ENCODE results near the gene ZNF511. TPM values are rescaled to one million over a fixed set of nuclear protein-coding genes. Genes with fewer than 3 reads are reported as not detected.
A peak's percentile ranks its signal among the peaks of the same experiment; 100 is the strongest.

ZNF511 gene
- total and polyA plus RNA-seq, 2 of the 4 experiments (the other 2 are of a cell fraction) = 13.6 to 32.6 TPM

DNA sequence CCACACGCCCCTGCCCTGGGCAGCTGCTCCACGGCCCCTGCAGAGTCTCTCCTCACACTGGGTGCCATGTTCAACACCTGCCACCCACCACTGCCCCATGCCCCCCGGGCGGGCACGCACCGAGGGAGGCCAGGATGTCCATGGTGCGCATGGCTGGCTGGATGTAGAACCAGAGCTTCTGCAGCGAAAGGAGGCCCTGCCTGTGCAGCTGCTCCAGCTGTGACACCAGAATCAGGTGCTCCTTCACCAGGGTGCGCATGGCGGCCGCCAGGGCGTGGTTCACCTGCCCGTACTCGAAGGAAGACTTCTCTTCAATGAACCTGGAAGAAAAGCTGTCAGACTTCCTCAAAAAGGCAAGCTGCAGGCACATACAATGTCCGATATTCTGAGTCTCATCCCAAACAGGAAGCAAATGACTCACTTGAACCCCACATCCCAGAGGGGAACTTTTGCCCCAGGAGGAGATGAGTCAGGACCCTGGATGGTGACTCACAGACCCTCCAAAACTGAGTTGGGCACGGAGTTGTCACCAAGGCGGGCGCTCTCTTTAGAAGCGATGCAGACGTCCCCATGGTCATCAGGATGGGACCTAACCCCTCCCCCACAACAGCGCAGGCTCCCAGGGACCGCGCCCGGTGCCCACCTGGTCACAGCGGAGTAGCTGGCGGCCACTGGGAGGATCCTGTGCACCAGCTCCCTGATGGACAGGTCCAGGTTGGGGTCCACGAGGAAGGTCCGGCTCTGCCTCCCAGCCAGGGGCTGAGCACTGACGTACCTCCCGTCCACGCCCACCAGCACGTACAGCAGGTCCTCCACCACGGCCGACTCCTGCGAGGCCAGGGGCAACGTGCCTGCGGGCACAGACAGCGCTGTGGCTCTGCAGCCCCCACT, 15.6 kb upstream of the ZNF511 start:
- no TSS peak for BruUV-seq (replicated peaks)
- peak overlapping the region; percentile 69 for H3K27ac ChIP-seq (ENCODE audit: insufficient read depth, low read length)

More for the DNA sequence above, 15.6 kb upstream of the ZNF511 start:
- Histone ChIP-seq H3K56ac (ENCODE audit: extremely low read depth, insufficient read depth, low read length) (no peak overlapping the region), H3K4me1 (ENCODE audit: control insufficient read depth, insufficient read depth, low read length) (peaks cover 9% of the 10 kb centered on the region), H3K4me2 (ENCODE audit: low read depth, low read length) (no peak overlapping the region), H2AK5ac (ENCODE audit: low read depth, low read length) (peak overlapping the region; percentile 94), H3K4me3 (ENCODE audit: insufficient read depth, low read depth, low read length) (no peak overlapping the region), H3K27me3 (ENCODE audit: control insufficient read depth, insufficient read depth, low read length) (no peaks in the 10 kb centered on the region), H2BK15ac (ENCODE audit: low read depth, low read length) (peak overlapping the region; percentile 31; the same call in 2 of the 3 replicates), H3K14ac (replicated peaks; ENCODE audit: low read depth, low read length) (peak overlapping the region; percentile 38), H3K23ac (ENCODE audit: low read depth, low read length) (peak overlapping the region; percentile 67; the same call in 1 of the 2 replicates), H2BK5ac (ENCODE audit: low read depth, low read length, poor library complexity, severe bottlenecking) (peak overlapping the region; percentile 83), H3K18ac (ENCODE audit: low read depth, low read length) (no peak overlapping the region), H4K91ac (ENCODE audit: insufficient read depth, low read depth, low read length) (peak overlapping the region; percentile 57; the same call in 1 of the 2 replicates), H2AK9ac (replicated peaks; ENCODE audit: low read depth, low read length, poor library complexity) (peak overlapping the region; percentile 86), H4K8ac (ENCODE audit: low read depth in 2 of 2, low read length in 2 of 2) (peak overlapping the region; percentile 74 to 81), H4K20me1 (ENCODE audit: insufficient read depth, low read length) (no peaks in the 10 kb centered on the region), H2AFZ (replicated peaks; ENCODE audit: low read length, poor library complexity) (peak overlapping the region; percentile 71), H3K9me3 (ENCODE audit: control insufficient read depth, insufficient read depth, low read length) (no peaks in the 10 kb centered on the region), H2BK20ac (ENCODE audit: low read depth, low read length) (peak overlapping the region; percentile 69), H3K79me1 (ENCODE audit: low read depth in 1 of 2, low read length in 2 of 2) (peaks cover 0 to 17% of the 10 kb centered on the region in 2 experiments; a peak in 3 of 4 replicates), H4K5ac (ENCODE audit: low read depth, low read length) (no peak overlapping the region), H3K9me1 (ENCODE audit: insufficient read depth, low read length) (peaks cover 12% of the 10 kb centered on the region), H2BK120ac (ENCODE audit: low read depth, low read length) (peak overlapping the region; percentile 82), H3K36me3 (ENCODE audit: control insufficient read depth, insufficient read depth, low read length) (peaks cover 67% of the 10 kb centered on the region), H3K4ac (ENCODE audit: low read depth, low read length) (peak overlapping the region; percentile 88), H3K9ac (ENCODE audit: low read depth, low read length) (no peak overlapping the region)
- intact Hi-C loops (cut with micrococcal nuclease) = no loop called here
- TF ChIP-seq MAZ (IDR thresholded peaks at IDR 0.05; ENCODE audit: borderline replicate concordance, low read depth, low read length) (0 out of 2 replicates have a peak, but pooled peaks have one; percentile 11), FOS (IDR thresholded peaks at IDR 0.05; ENCODE audit: low read depth, low read length) (peak; percentile 89), SMC3 (IDR thresholded peaks at IDR 0.05; ENCODE audit: low read depth, low read length) (no peak), MAFK (IDR thresholded peaks at IDR 0.05; ENCODE audit: low read depth, low read length) (no peak), RCOR1 (IDR thresholded peaks at IDR 0.05; ENCODE audit: insufficient replicate concordance, low read length) (no peak)
- ATAC-seq (ENCODE audit: low read depth) (peak; percentile 93), DNase-seq (peak; percentile 75)
- in situ Hi-C loops (cut with MboI; ENCODE audit: low sequenced_read_pairs) = no loop called here
- dilution Hi-C loops (cut with HindIII; ENCODE audit: low sequenced_read_pairs, unreplicated experiment) = no loop called here
- CTCF ChIA-PET = no interaction called here
- WGBS, 2 experiments (ENCODE audit: extremely low coverage in 2 of 2, insufficient read length in 1 of 2) = 92% methylated on average over 27 of the region's 38 CpGs; no CpG with 5 or more reads in 1 of the 2 experiments
- POLR2A ChIA-PET (ENCODE audit: unreplicated experiment) = no interaction called here
